ENCODE results near the gene SIDT2. TPM values are rescaled to one million over a fixed set of nuclear protein-coding genes. Genes with fewer than 3 reads are reported as not detected.

SIDT2 gene
- total RNA-seq, 3 donors from 2014 or later (not counting 1 experiment from before 2014, with no cell fraction given), result 80.0 to 111 (median 82.0) TPM

GRCh38 chr11:117219455-117219854, 40.9 kb downstream of the SIDT2 start:
- Histone ChIP-seq H3K4me3 (ENCODE audit: low read length) (no peak overlapping the region), H3K27ac (ENCODE audit: low read length) (no peak overlapping the region), H3K27me3 (ENCODE audit: control insufficient read depth, insufficient read depth, low read length) (no peaks in the 10 kb centered on the region), H3K9me3 (ENCODE audit: control insufficient read depth, insufficient read depth, low read length) (no peaks in the 10 kb centered on the region), H3K36me3 (ENCODE audit: control insufficient read depth, insufficient read depth, low read length) (peaks cover 90% of the 10 kb centered on the region), H3K4me1 (ENCODE audit: control insufficient read depth, insufficient read depth, low read length) (no peaks in the 10 kb centered on the region)
- H3K27ac Mint-ChIP-seq, result peak overlapping the region; percentile 50 to 78
- no peak overlapping the region for H3K4me3 Mint-ChIP-seq
- TF ChIP-seq CTCF (IDR thresholded peaks at IDR 0.05), result no peak
- H3K4me1 Mint-ChIP-seq, result peaks cover 5 to 21% of the 10 kb centered on the region in 2 donors
- no peak for ATAC-seq
- H3K27me3 Mint-ChIP-seq (ENCODE audit: low read depth in 2 of 2), result no peaks in the 10 kb centered on the region
- peaks cover 6% of the 10 kb centered on the region for H3K36me3 Mint-ChIP-seq
- H3K9me3 Mint-ChIP-seq, result no peaks in the 10 kb centered on the region
- no peak for DNase-seq
- intact Hi-C loops (cut with micrococcal nuclease), result no loop called here
- WGBS (ENCODE audit: insufficient coverage), result 93% methylated on average over 8 of the region's 8 CpGs

- Mint-ChIP-seq H3K4me1 (peaks cover 5 to 17% of the 10 kb centered on the region in 2 donors), H3K9me3 (no peaks in the 10 kb centered on the region), H3K27ac (peak overlapping the region in 1 of 2 donors; percentile 8), H3K4me3 (no peak overlapping the region), H3K27me3 (ENCODE audit: low read depth in 2 of 2) (no peaks in the 10 kb centered on the region), H3K36me3 (peaks cover 6% of the 10 kb centered on the region)
- no peak for TF ChIP-seq CTCF (IDR thresholded peaks at IDR 0.05)
- no peak overlapping the region for H3K4me3 ChIP-seq (ENCODE audit: low read length)
- intact Hi-C loops (cut with micrococcal nuclease), result loop anchor here (10.0 kb wide), 1 partner anchor 335 kb away; no protein-coding TSS in a partner anchor
- 99% methylated on average over 4 of the region's 4 CpGs for WGBS (ENCODE audit: insufficient coverage)
- no peaks in the 10 kb centered on the region for H3K27me3 ChIP-seq (ENCODE audit: control insufficient read depth, insufficient read depth, low read length)
- no peaks in the 10 kb centered on the region for H3K4me1 ChIP-seq (ENCODE audit: control insufficient read depth, insufficient read depth, low read length)
- DNase-seq, result no peak
- H3K27ac ChIP-seq (ENCODE audit: low read length), result no peak overlapping the region
- H3K36me3 ChIP-seq (ENCODE audit: control insufficient read depth, insufficient read depth, low read length), result peaks cover 89% of the 10 kb centered on the region
- no peaks in the 10 kb centered on the region for H3K9me3 ChIP-seq (ENCODE audit: control insufficient read depth, insufficient read depth, low read length)
- ATAC-seq, result no peak
These were observed 41.5 kb downstream of the SIDT2 start for GRCh38 chr11:117219995-117220394.

- H3K27ac Mint-ChIP-seq, result peak overlapping the region in 1 of 2 donors; percentile 8
- H3K4me1 ChIP-seq (ENCODE audit: control insufficient read depth, insufficient read depth, low read length), result no peaks in the 10 kb centered on the region
- no peaks in the 10 kb centered on the region for H3K27me3 Mint-ChIP-seq (ENCODE audit: low read depth in 2 of 2)
- no peak for ATAC-seq
- H3K9me3 Mint-ChIP-seq, result no peaks in the 10 kb centered on the region
- no peaks in the 10 kb centered on the region for H3K27me3 ChIP-seq (ENCODE audit: control insufficient read depth, insufficient read depth, low read length)
- intact Hi-C loops (cut with micrococcal nuclease), result loop anchor here (10.0 kb wide), 1 partner anchor 336 kb away; no protein-coding TSS in a partner anchor
- H3K36me3 Mint-ChIP-seq, result peaks cover 6% of the 10 kb centered on the region
- H3K27ac ChIP-seq (ENCODE audit: low read length), result no peak overlapping the region
- no peak overlapping the region for H3K4me3 Mint-ChIP-seq
- TF ChIP-seq CTCF (IDR thresholded peaks at IDR 0.05), result no peak
- peaks cover 94% of the 10 kb centered on the region for H3K36me3 ChIP-seq (ENCODE audit: control insufficient read depth, insufficient read depth, low read length)
- H3K9me3 ChIP-seq (ENCODE audit: control insufficient read depth, insufficient read depth, low read length), result no peaks in the 10 kb centered on the region
- WGBS (ENCODE audit: insufficient coverage), result 97% methylated on average over 9 of the region's 9 CpGs
- H3K4me1 Mint-ChIP-seq, result peaks cover 5 to 17% of the 10 kb centered on the region in 2 donors
- no peak for DNase-seq
- no peak overlapping the region for H3K4me3 ChIP-seq (ENCODE audit: low read length)
These were observed 42.0 kb downstream of the SIDT2 start for GRCh38 chr11:117220568-117220967.
